VCaP (cell line): ENCODE results near the gene TMEM114.

Experiments used
- H3K27ac ChIP-seq: fragments of 450-650 bp; 2 replicates; pipeline ENCODE4 v1.5.1; 2017
- CTCF ChIP-seq: fragments of 450-650 bp; conservative IDR thresholded peaks from 2 replicates; pipeline ENCODE4 v1.5.1; 2017; ENCODE audit warnings: mild to moderate bottlenecking, moderate library complexity

TMEM114 gene

GRCh38 chr16:8607214-8607613, 16.9 kb upstream of the TMEM114 start:
- no peak overlapping the region for H3K27ac ChIP-seq
- no peak for TF ChIP-seq CTCF

- no peak for TF ChIP-seq CTCF
- H3K27ac ChIP-seq: no peak overlapping the region
Observed at GRCh38 chr16:8605554-8605953, 15.2 kb upstream of the TMEM114 start.

GRCh38 chr16:8600144-8600775, 9.9 kb upstream of the TMEM114 start:
- H3K27ac ChIP-seq: peak overlapping the region; percentile 63
- TF ChIP-seq CTCF: no peak

GRCh38 chr16:8596581-8596980, 6.3 kb upstream of the TMEM114 start:
- no peak overlapping the region for H3K27ac ChIP-seq

GRCh38 chr16:8595783-8596182, 5.5 kb upstream of the TMEM114 start:
- no peak overlapping the region for H3K27ac ChIP-seq

More at GRCh38 chr16:8596581-8596980, 6.3 kb upstream of the TMEM114 start:
- no peak for TF ChIP-seq CTCF

GRCh38 chr16:8594149-8594666, 3.9 kb upstream of the TMEM114 start:
- H3K27ac ChIP-seq: no peak overlapping the region
- TF ChIP-seq CTCF: no peak

More at GRCh38 chr16:8595783-8596182, 5.5 kb upstream of the TMEM114 start:
- no peak for TF ChIP-seq CTCF

GRCh38 chr16:8591451-8591850, 1.1 kb upstream of the TMEM114 start:
- no peak for TF ChIP-seq CTCF
- H3K27ac ChIP-seq: no peak overlapping the region
